HepG2 (cell line): ENCODE measurements around the gene RBM12. TPM values are rescaled to one million over a fixed set of nuclear protein-coding genes. Genes with fewer than 3 reads are reported as not detected.

ENCODE experiments used
- ARID3A ChIP-seq: IDR thresholded peaks from 2 replicates; pipeline ENCODE4 v1.6.1; 2012; ENCODE audit warnings: low read depth, low read length, improper control_type of control experiment
- ELF3 ChIP-seq: IDR thresholded peaks from 2 replicates; pipeline ENCODE4 v1.6.1; 2016; ENCODE audit warnings: missing genetic modification reagents, missing compliant biosample characterization
- MIXL1 ChIP-seq: IDR thresholded peaks from 2 replicates; pipeline ENCODE4 v1.6.1; 2016
- NR2F1 ChIP-seq, 2 experiments: fragments of 450-650 bp in 1 of 2; formaldehyde crosslinking in 1 of 2; IDR thresholded peaks; 2 replicates each; pipeline versions ENCODE4 v1.5.0 to v1.6.1; 2016 to 2020; ENCODE audit warnings: mild to moderate bottlenecking in 1 of 2, missing compliant biosample characterization in 1 of 2, missing genetic modification reagents in 1 of 2, moderate library complexity in 1 of 2
- REST ChIP-seq, 2 experiments: IDR thresholded peaks; 2 replicates each; pipeline ENCODE4 v1.6.1; 2011 to 2012; ENCODE audit warnings: low read length in 2 of 2, borderline replicate concordance in 1 of 2, low read depth in 1 of 2, mild to moderate bottlenecking in 1 of 2, moderate library complexity in 1 of 2
- SMAD3 ChIP-seq: sonication (generic); formaldehyde crosslinking; IDR thresholded peaks from 2 replicates; pipeline ENCODE4 v1.4.0; 2020; ENCODE audit warnings: missing genetic modification reagents
- SMYD3 ChIP-seq: sonication (generic); formaldehyde crosslinking; IDR thresholded peaks from 2 replicates; pipeline ENCODE4 v1.8.1; 2023; ENCODE audit warnings: mild to moderate bottlenecking, missing genetic modification reagents
- STAG1 ChIP-seq: sonication (generic); formaldehyde crosslinking; IDR thresholded peaks from 2 replicates; pipeline ENCODE4 v1.4.0; 2020; ENCODE audit warnings: missing genetic modification reagents
- TMF1 ChIP-seq: sonication (generic); formaldehyde crosslinking; IDR thresholded peaks from 2 replicates; pipeline ENCODE4 v1.8.1; 2022; ENCODE audit warnings: low read depth, missing genetic modification reagents
- ZFP62 ChIP-seq: sonication (generic); formaldehyde crosslinking; IDR thresholded peaks from 2 replicates; pipeline ENCODE4 v1.4.0; 2020; ENCODE audit warnings: missing genetic modification reagents
- ZHX2 ChIP-seq, 2 experiments: sonication (generic) in 1 of 2; formaldehyde crosslinking in 1 of 2; IDR thresholded peaks; 2 replicates each; pipeline versions ENCODE4 v1.6.1 to v1.9.0; 2014 to 2022; ENCODE audit warnings: antibody characterized with exemption in 1 of 2, borderline replicate concordance in 1 of 2, inconsistent platforms in 1 of 2, low read depth in 1 of 2, missing genetic modification reagents in 1 of 2
- ZNF234 ChIP-seq: sonication (generic); formaldehyde crosslinking; conservative IDR thresholded peaks from 2 replicates; pipeline ENCODE4 v1.5.1; 2020; ENCODE audit warnings: mild to moderate bottlenecking, missing genetic modification reagents
- ZNF281 ChIP-seq: sonication (generic); formaldehyde crosslinking; IDR thresholded peaks from 2 replicates; pipeline ENCODE4 v1.4.0; 2020; ENCODE audit warnings: missing genetic modification reagents, borderline replicate concordance
- polyA plus RNA-seq, 8 experiments: library from polyadenylated mRNA; depleted of rRNA in 3 of 8; stranded (reverse) in 7 of 8; unstranded in 1 of 8; fragments of >200 nt; fragmentation: Illumina TruSeq in 4 of 8; extraction: Trizol in 4 of 8; gene quantifications; 2 replicates each; pipeline versions ENCODE4 v1.2.1 to v1.2.3, GENCODE V29; 2011 to 2016; ENCODE audit warnings: low read depth in 4 of 8, missing spikeins in 1 of 8, mixed read lengths in 1 of 8; ENCODE audit not compliant: insufficient read depth in 1 of 8
- total RNA-seq, 5 experiments: library from RNA; depleted of rRNA; stranded (reverse); fragments of >200 nt; fragmentation: Illumina TruSeq; extraction: Trizol; gene quantifications; 2 replicates each; pipeline ENCODE4 v1.2.3, GENCODE V29; 2016; ENCODE audit warnings: low read depth in 1 of 5

RBM12 gene
- total and polyA plus RNA-seq, 2 of the 13 experiments (the other 11 are each of a cell fraction or from before 2014, with no cell fraction given): 97.9 to 104 TPM

- TF ChIP-seq ZHX2 (IDR thresholded peaks at IDR 0.05; ENCODE audit: low read depth) (peak; percentile 53; the same call in 1 of the 2 replicates), ZHX2 (CRISPR knock-in tag; IDR thresholded peaks at IDR 0.05; ENCODE audit: borderline replicate concordance) (no peak), SMYD3 (CRISPR knock-in tag) (peak; percentile 14; the same call in 1 of the 2 replicates), ZNF234 (CRISPR knock-in tag) (no peak), SMAD3 (CRISPR knock-in tag) (peak; percentile 40; the same call in 1 of the 2 replicates), NR2F1 (CRISPR knock-in tag; IDR thresholded peaks at IDR 0.05) (no peak; a peak in 1 of 4 replicates), ZFP62 (no peak), ARID3A (no peak), STAG1 (peak; percentile 61), REST (IDR thresholded peaks at IDR 0.05; ENCODE audit: borderline replicate concordance in 1 of 2, low read depth in 1 of 2, low read length in 2 of 2) (peak in 1 of 2 experiments; percentile 45; a peak in 1 of 4 replicates), ELF3 (CRISPR knock-in tag) (no peak; the same call in 1 of the 2 replicates), MIXL1 (CRISPR knock-in tag) (peak; percentile 86), ZNF281 (CRISPR knock-in tag) (peak; percentile 72; the same call in 1 of the 2 replicates), TMF1 (CRISPR knock-in tag) (no peak)
Observed at GRCh38 chr20:35617397-35618262, 47.1 kb downstream of the RBM12 start (continued).
